Ramos (cell line): ENCODE measurements around the gene TXNRD2.

Source experiments
- in situ Hi-C: fragments of 300-500 bp; cut with MboI; formaldehyde crosslinking; loops from one replicate; pipeline ENCODE4 v1.14.3; 2022; ENCODE audit warnings: low sequenced_read_pairs; ENCODE audit not compliant: unreplicated experiment

TXNRD2 gene

DNA sequence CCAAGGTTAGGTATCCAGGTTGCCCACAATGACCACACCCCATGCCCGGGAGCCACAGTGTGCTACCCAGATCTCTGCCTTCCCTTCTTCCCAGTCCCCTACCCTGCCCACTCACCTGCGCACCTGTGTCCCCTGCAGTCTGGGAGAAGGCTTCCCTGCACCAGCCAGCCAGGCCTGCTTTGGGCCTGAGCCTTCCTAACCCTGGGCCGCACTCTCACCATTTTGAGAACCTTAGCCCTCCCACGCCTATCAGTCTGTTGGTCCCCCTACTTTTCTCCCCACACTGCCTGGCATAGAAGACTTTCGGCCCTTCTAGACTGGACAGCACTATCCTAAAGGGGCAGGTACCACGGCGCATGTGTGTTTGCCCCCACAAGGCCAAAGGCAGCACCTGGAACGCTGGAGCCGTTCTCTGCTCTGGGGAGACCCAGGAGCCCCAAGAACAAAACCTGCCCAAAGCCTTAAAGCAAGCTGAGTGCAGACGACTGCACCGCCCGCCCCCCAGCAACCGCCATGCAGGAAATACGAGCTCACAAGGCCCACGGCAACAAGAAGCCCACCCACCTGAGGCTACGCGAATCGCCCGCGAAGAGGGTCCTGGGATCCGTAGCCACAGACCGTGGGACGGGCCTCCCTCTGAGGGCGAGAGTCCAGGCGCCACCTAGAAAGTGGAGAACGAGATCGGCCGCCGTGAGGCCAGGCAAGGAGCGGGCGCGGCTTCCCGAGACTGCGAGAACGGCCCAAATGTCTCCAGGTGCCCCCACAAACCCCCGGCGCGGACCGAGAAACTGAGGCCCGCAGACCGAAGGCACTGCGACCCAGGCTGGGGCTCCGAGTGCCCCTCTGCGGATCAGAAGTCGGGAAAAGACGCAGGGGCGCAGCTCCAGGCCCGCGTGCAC lies 87.5 kb downstream of the TXNRD2 start:
- in situ Hi-C loops = no loop called here

DNA sequence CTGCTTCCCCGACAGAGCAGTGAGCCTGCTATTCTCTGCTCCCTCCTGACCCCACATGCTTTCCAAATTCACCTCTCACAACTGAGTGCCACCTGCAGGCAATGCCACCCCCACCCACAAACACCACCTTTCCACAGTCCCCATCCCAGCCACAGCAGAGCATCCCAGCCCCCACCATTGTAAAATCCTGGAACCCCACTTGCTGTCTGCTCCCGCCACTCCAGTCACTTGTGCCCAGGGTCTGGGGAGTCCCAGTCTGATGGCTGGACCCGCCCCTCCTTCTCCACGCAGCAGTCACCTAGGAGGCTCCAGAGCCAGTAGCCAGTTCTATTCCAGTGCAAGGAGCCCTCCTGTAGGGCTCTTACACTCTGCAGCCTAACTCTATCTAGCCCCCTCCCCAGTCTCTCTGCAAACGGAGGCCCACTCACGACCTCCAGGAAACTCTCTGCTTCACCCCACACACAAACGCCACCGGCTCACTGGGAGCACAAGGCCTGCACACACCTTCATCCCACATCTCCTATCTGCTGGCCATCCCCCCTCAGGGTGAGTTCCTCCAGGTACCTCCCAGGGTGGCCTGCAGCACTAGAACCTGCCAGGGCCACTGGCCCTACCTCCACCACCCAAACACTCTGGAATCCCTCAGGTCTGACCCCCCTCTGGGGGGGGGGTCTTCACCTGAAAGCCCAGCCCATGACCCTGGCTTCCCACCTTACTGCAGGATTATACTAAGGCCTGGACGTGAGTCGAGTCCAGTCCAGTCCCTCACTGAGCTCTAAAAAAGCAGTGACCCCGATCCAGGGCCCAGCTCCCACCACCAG lies 88.3 kb downstream of the TXNRD2 start:
- in situ Hi-C loops = no loop called here

DNA sequence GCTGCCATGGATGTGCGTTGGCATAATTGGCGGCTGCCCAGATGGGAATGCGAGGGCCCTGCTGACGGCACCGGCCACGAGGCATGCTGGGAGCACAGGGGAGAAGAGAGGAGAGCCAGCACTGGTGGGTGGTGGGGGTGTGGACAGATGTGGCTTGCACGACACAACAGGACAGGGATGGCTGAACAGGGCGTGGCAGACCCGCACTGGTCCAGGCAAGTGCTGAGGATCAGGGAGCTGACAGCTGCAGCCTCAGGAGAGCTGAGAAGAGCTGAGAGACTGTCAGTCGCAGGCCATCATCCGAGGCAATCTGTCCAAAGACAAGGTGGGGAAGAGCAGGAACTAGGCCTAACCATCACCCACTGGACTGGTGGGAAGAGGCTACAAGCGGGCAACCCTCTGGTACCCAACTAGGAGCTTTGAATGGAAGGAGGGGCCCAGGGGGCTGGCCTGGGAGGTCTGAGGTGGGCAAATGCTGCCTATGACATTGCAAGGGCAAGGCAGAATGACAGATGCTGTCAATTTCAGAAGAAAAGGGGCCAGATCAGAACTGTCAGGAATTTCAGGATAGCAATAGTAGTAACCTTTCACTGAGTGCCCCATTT lies 89.3 kb downstream of the TXNRD2 start:
- in situ Hi-C loops = no loop called here

DNA sequence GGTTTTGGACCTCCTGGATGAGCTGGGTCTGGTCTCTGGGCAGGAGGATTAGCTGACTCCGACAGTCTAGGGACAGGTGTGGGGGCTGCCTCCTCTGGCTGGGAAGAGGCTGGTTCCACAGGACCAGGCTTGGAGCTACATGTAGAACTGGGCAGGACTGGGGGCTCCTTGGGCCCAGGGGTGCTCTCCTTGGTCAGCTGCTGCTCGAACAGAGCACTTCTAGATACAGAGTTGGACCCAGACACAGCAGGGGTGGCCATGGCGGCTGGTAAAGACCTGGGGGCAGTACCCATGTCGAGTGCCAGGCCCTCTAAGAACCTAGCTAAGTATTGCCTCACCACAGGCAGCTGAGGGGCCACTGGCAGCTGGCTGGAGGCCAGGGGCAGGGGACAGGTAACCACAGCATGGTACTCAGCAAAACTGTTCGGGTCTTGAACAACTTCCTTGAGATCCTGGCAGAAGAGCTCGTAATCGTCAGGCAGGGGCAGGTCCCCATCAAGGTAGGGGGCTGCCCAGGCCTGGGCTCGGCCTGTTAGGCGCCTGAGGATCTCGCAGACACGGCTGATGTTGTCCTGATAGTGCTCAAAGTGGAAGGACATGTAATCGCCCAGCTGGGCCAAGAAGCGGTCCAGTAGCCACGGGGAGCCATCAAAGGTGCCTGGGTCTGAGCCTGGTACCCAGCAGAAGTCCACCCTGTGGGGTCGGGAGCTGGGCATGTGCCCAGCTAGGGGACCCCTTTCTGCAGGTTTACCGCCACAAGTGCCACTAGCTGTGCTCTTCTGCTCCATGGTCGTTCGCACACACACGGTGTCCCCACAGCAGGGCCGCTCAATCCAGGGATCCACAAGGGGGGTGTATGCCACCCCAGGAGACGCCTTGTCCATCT lies 90.1 kb downstream of the TXNRD2 start:
- in situ Hi-C loops = no loop called here

DNA sequence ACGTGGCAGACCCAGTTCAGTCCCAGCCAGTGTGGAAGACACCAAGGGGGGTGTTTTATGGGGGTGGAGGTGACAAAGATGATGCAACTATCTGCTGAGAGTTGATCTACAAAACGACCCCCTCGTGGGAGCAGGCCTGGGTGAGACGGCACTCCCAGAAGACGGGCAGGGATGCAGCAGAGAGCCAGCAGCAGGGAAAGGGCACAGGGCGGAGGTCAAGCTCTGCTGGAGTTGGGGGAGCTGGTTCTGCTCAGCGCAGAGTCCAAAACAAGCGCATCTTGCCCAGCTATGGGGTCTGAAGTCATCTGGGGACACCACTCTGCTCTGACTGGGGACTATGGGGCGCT lies 90.9 kb downstream of the TXNRD2 start:
- in situ Hi-C loops = no loop called here

DNA sequence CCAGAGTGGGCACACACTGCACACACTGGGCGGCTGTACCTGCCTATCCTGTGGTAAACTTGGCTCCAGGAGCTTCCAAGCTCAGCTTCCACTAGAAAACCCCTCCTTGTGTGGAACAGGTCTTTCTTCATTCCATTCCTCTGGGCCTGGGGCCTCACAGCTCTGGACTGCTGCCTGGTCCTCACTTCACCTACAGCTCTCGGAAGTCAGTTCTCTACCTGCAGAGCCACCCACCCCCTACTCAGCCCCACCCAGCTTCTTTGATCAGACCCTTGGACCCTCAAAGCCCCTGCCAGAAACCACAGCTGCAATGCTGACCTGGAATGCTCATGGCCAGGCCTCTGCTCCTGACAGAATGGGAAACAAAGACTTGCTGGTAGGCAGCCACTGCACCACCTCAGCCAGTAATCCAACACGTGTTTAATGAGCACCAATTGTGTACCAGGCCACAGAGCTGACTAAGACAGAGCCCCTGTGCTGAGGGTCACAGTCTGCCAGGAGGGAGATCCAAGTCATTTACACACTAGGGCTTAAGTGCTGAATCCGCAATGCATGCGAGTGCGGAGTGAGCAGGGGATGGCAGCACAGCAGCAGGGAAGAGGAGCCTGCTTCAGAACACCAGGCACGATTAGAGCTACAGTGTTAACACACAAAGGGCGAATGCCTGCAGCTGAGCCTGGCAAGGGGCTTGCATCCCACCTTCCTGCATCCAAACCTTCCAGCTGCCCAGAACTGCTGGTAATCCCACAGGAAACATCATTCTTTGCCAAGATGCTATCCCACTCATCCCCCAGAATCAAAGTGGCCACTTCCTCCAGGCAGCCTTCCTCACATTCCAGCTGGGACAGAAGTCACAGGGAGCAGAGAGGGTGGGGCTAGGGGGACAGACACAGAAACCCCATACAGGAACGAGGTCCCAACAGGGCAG lies 91.5 kb downstream of the TXNRD2 start:
- in situ Hi-C loops = no loop called here

DNA sequence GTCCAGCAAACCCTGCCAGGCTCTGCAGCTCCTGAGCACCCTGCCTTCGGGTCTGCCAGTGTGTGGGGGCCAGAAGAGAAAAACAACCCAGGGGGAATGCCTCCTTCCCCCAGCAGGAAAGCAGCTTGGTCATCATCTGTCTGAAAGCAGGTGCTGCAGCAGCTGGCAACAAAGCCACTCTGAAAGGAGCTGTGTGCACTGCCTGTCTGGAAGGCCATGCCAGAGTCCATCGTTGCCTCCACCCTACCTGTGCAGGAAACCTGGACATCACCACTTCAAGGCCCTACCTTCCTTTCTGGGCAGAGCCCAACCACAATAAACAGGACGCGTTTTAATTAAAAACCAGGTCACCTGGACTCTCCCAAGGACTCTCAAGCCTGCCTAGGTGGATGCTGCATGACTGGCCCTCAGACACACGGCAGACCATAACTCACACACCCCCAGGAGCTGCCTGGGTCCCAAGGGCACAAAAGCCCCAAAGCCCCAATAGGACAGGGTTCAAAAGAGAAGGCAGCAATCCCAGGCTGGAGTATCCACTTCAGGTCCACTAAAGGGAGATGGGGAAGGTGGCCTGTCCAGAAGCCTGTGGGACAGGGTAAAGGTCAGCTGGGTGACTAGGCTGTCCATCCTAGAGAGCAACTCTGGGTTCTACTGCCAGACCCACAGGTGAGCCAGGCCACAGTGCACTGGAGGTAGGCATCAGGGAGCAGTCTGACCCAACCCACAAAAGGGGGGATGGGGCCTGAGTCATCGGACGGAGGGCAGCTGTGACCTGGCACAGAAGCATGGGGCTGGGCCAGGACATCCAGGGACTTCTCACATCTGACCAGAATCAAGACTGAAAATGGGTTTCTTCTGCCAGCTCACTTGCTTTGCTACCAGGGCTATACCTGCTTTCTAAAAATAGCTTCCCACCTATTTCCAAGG lies 93.1 kb downstream of the TXNRD2 start:
- in situ Hi-C loops = no loop called here

DNA sequence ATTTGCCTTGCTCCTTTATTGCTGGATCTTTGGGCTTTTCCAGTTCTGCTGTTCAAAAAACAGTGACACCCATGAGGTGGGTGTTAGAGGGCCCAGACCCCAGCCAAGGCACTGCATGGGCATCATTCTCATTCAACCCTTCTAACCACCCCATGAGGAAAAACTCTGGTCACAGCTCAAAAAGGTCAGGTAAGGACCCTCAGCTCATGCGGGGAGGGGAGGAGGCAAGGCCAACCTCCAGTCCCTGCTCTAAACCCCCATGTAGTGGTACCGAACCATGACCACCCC lies 94.3 kb downstream of the TXNRD2 start:
- in situ Hi-C loops = no loop called here

DNA sequence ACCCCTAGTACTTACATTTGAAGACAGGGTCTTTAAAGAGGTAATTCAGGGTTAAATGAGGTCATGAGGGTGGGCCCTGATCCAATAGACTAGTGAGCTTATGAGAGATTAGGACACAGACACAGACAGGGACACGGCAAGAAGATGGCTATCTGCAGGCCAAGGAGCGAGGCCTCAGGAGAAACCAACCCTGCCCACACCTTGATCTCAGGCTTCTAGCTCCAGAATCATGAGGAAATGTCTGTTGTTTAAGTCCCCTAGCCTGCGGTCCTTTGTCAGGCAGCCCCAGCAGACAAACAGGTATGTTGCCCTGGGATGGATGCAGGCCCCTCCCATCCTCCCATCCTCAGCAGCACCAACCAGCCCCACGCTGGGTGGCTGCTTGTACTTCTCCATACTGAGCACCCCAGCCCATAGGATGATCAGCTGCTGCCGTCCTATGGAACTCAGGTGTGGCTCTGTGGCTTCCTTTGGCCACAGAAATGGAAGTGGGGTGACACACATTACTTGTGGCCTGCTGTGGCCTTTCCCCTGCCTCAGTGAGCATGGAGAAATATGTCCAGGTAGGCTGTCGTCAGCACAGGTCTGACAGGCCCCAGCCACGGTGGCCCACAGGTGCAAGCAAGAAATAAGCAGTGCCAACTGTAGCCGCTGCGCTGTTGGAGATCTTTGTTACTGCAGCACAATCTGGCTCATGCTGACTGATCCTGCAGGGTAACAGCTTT lies 94.8 kb downstream of the TXNRD2 start:
- in situ Hi-C loops = no loop called here

DNA sequence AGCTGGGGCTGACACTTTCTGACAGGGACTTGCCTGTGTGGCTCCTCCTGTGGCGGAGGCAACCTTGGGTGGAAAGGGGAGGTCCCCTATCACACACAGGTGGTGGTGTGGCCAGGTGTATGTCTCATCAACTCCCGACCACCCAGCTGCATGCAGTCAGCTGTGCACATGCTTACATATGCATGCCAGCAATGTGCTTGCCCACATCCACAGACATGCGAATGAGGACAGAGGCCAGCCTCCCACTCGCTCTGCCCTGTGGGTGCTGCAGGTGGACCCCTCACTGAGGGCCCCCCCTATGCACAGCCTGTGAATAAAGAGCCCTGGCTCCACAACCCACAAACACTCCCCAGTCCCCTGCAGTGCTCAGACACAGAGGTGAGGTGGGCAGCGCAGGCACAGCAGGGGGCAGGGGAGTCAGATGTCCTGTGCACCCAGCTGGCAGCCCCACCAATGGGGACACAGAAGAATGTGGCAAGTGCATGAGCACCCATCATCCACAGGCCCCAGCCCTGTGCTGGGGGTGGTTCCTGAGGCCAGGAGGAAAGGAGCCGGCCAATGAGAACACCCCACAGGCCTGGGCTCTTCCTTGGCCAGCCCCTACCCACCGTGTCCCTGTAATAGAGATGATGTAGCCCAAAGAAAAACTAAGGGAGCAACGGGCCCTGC lies 96.4 kb downstream of the TXNRD2 start:
- in situ Hi-C loops = no loop called here

DNA sequence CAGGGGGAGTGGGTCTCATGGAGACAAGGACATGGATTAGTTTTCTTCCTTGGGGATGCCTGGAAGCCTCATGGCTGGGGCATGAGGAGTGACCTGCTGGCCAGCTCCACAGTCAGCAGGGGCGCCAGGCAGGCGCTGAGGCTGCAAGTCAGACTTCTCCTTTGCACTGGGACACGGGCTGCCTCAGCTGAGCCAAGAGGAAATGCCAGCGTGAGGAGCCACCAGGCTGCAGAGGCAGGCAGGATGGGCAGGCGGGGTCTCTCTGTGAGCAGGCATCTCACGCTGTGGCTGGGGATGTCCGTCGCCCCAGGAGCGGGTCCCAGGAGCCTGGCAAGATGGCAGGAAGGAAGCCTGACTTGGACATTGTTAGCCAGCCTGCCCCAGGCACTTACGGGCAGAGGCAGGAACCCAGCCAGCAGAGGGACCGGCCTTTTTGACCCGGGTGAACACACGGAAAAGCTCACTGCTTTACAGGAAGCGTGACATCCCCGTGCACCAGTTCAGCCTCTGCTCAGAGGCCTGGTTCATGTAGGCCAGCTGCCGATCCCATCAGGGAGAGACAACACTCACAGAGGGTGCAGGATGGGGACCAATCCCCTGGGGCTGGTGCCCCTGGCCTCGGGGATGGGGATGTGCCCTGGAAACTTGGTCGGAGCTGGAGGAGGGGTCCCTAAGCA lies 97.1 kb downstream of the TXNRD2 start:
- in situ Hi-C loops = no loop called here

DNA sequence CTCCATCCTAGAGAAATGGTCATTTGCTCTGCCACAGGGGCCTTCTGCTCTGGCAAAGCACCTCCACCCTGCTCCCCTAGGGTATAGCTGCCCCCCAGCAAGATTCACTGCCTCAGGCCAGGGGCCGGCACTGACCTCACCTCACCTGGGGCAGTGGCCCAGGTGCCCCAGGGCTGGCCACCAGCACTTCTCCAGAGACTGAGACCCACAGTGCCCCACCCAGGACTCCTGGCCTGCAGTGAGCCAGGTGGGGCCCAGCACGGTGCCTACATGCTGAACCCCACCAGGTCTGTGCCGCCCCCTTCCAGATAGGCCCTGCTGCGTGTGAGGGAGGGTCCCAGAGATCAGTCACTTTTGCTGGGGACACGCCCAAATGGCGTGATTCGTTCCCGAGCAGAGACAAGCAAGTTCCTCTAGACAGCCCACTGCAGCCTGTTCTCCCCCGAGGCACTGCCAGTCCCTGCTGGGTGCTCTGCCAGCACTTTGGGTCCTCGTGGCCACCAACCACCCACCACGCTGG lies 97.7 kb downstream of the TXNRD2 start:
- in situ Hi-C loops = no loop called here

DNA sequence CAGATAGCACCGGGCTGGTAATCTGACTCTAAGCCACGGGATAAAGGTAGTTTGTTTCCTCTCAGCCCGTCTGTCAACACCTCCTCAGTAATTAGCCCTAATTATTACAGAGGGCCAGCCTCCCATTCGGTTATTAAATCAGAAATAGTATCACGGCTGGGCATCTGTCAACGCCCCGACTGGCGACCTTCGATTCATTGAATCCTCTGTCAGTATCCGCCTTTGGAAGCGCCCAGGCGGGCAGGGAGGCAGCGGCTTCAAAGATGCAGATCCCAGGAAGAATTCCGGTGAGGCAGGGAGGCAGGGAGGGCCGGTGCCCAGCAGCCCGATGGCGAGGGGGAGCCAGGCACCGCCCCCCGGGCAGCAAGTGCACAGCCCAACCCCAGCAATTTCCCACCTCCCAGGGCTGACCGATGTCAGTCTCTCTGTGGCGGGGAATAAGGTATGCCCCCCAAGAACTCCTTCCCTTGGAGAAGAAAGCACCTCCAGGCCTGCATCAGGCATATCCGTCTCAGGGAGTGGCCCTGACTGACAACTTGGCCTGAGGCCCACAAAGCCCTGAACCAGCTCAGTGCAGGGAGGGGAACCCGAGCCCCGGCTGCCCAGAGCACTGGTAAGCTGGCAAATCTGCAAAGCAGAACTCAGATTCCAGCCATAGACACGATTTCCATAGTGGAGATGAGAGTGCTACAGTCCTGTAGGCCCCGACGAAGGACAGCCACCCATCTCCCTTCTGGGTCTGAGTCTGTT lies 98.3 kb downstream of the TXNRD2 start:
- in situ Hi-C loops = no loop called here

DNA sequence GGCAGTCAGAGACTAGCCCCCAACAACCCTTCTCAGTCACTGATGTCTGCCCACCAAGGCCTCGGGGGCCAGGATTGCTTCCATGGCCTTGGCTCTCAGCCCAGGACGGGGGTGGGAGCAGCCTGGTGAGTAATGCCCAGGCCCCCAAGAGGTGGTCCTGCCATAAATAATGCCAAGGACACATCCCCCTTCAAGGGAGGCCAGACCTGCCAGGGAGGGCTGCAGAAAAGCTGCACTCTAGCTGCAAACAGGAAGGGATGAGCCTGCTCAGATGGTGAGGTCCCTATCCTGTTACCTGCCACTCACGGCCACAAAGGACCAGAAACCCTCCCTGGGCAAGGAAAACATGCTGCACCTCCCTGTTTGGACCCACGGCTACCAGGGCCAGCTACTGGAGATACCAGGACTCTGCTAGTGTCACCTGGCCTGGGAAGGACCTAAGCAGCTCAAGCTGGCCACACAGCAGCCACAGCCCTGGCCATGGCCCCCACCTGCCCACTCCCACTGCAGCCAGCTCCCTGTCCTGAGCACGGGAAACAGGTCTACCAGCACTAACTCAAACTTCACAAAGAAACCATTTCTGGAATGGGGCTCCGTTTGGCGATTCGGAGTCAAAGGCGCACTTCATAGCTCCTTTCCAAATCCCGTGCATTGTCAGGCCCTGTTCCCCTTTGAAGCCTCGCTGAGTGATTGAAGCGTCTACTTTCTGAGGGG lies 99.1 kb downstream of the TXNRD2 start:
- in situ Hi-C loops = no loop called here
